H1 (cell line): Measurements from ENCODE around the gene WAC. TPM values are rescaled to one million over a fixed set of nuclear protein-coding genes. Genes with fewer than 3 reads are reported as not detected.

Experiments used
- CTCF ChIA-PET: fragments of 300-600 bp; sonication (Branson Sonifier 250); formaldehyde crosslinking; loops from one replicate; lab custom pipeline; 2021; ENCODE audit not compliant: partially characterized antibody; lab: Charles Lee
- POLR2A ChIA-PET: fragments of 300-600 bp; sonication (Branson Sonifier 250); formaldehyde crosslinking; loops from one replicate; lab custom pipeline; 2021; ENCODE audit warnings: inconsistent platforms; ENCODE audit not compliant: partially characterized antibody; lab: Charles Lee
- DNase-seq, 2 experiments: peaks; one replicate each; pipeline versions ENCODE4 v3.0.0 to v3.0.0-alpha.2; 2010 to 2022; ENCODE audit warnings: low spot score in 2 of 2, low read depth in 1 of 2, mixed read lengths in 1 of 2
- FAIRE-seq: peaks from 2 replicates; lab custom pipeline; 2011; peaks lifted over from hg19 to GRCh38; lab: Jason Lieb, UNC
- H2AFZ ChIP-seq: 2 replicates; pipeline ENCODE4 v1.8.1; 2012; ENCODE audit warnings: low read length, inconsistent platforms
- H2AK5ac ChIP-seq: 2 replicates; pipeline ENCODE4 v1.6.1; 2013; ENCODE audit warnings: low read depth, low read length
- H2BK120ac ChIP-seq: replicated peaks from 2 replicates; pipeline ENCODE3; 2013; ENCODE audit warnings: low read depth, low read length, inconsistent platforms
- H2BK12ac ChIP-seq: 2 replicates; pipeline ENCODE4 v1.6.1; 2013; ENCODE audit warnings: low read depth, low read length
- H2BK15ac ChIP-seq: 2 replicates; pipeline ENCODE4 v1.6.1; 2013; ENCODE audit warnings: low read length
- H2BK20ac ChIP-seq: 2 replicates; pipeline ENCODE4 v1.6.1; 2013; ENCODE audit warnings: low read length
- H2BK5ac ChIP-seq: 2 replicates; pipeline ENCODE4 v1.6.1; 2013; ENCODE audit warnings: low read depth, low read length
- H3K14ac ChIP-seq: 2 replicates; pipeline ENCODE4 v1.6.1; 2013; ENCODE audit warnings: inconsistent platforms; ENCODE audit not compliant: insufficient read length
- H3K18ac ChIP-seq: 2 replicates; pipeline ENCODE4 v1.6.1; 2013; ENCODE audit warnings: low read length; ENCODE audit errors: extremely low read depth
- H3K23ac ChIP-seq: 2 replicates; pipeline ENCODE4 v1.6.1; 2013; ENCODE audit warnings: inconsistent platforms; ENCODE audit not compliant: insufficient read length
- H3K23me2 ChIP-seq: 2 replicates; pipeline ENCODE4 v1.6.1; 2013; ENCODE audit warnings: low read depth, low read length
- H3K27ac ChIP-seq: 2 replicates; pipeline ENCODE4 v1.6.1; 2011; ENCODE audit warnings: low read depth, low read length, inconsistent platforms
- H3K27me3 ChIP-seq, 4 experiments: replicated peaks in 1 of 4; 1 replicate in 1 of 4; 2 replicates in 3 of 4; pipeline versions ENCODE4 v1.6.1 to v1.8.1; 2011 to 2013; ENCODE audit warnings: low read length in 3 of 4, mild to moderate bottlenecking in 3 of 4, inconsistent platforms in 2 of 4, mixed read lengths in 2 of 4, moderate library complexity in 1 of 4; ENCODE audit not compliant: control insufficient read depth in 3 of 4, insufficient read depth in 3 of 4; ENCODE audit errors: extremely low read depth in 1 of 4
- H3K36me3 ChIP-seq, 4 experiments: 2 replicates each; pipeline versions ENCODE4 v1.6.1 to v1.8.1; 2011 to 2013; ENCODE audit warnings: mild to moderate bottlenecking in 4 of 4, low read length in 3 of 4, moderate library complexity in 2 of 4, control low read depth in 1 of 4, inconsistent platforms in 1 of 4; ENCODE audit not compliant: insufficient read depth in 4 of 4, control insufficient read depth in 2 of 4
- H3K4ac ChIP-seq: replicated peaks from 2 replicates; pipeline ENCODE3; 2013; ENCODE audit warnings: low read length, low read depth, mixed read lengths, inconsistent platforms; ENCODE audit not compliant: insufficient read length
- H3K4me1 ChIP-seq, 4 experiments: replicated peaks in 1 of 4; 1 replicate in 1 of 4; 2 replicates in 3 of 4; pipeline versions ENCODE4 v1.6.1 to v1.8.1; 2011 to 2013; ENCODE audit warnings: low read length in 3 of 4, inconsistent platforms in 2 of 4, mixed read lengths in 1 of 4; ENCODE audit not compliant: insufficient read depth in 4 of 4, control insufficient read depth in 3 of 4
- H3K4me2 ChIP-seq, 2 experiments: 2 replicates each; pipeline versions ENCODE4 v1.6.1 to v1.8.1; 2011 to 2013; ENCODE audit warnings: low read depth in 2 of 2, low read length in 2 of 2, control low read depth in 1 of 2, inconsistent platforms in 1 of 2, mild to moderate bottlenecking in 1 of 2; ENCODE audit not compliant: insufficient read depth in 1 of 2
- H3K4me3 ChIP-seq, 4 experiments: fragments of 200-600, 300-600 bp in 1 of 4; sonication (generic), shearing (Covaris generic), sonication (Bioruptor Twin) in 1 of 4; 2 replicates each; pipeline versions ENCODE4 v1.5.1 to v1.8.1; 2011 to 2016; ENCODE audit warnings: low read length in 4 of 4, low read depth in 3 of 4, control low read depth in 2 of 4, inconsistent platforms in 2 of 4, mild to moderate bottlenecking in 2 of 4, mixed read lengths in 1 of 4, moderate library complexity in 1 of 4; ENCODE audit not compliant: insufficient read depth in 2 of 4; ENCODE audit errors: extremely low read depth in 1 of 4
- H3K56ac ChIP-seq: replicated peaks from 2 replicates; pipeline ENCODE3; 2013; ENCODE audit warnings: low read depth, mild to moderate bottlenecking, mixed read lengths, low read length, inconsistent platforms; ENCODE audit not compliant: insufficient read length
- H3K79me1 ChIP-seq: 2 replicates; pipeline ENCODE4 v1.6.1; 2013; ENCODE audit warnings: low read depth, low read length, control low read depth
- H3K79me2 ChIP-seq, 2 experiments: 2 replicates each; pipeline versions ENCODE4 v1.6.1 to v1.8.1; 2012 to 2013; ENCODE audit warnings: low read length in 2 of 2, mild to moderate bottlenecking in 2 of 2, inconsistent platforms in 1 of 2; ENCODE audit not compliant: insufficient read depth in 2 of 2, control insufficient read depth in 1 of 2
- H3K9ac ChIP-seq, 4 experiments: replicated peaks in 1 of 4; 1 replicate in 1 of 4; 2 replicates in 3 of 4; pipeline versions ENCODE4 v1.6.1 to v1.8.1; 2011 to 2013; ENCODE audit warnings: low read depth in 3 of 4, low read length in 3 of 4, control low read depth in 2 of 4, mild to moderate bottlenecking in 2 of 4, moderate library complexity in 2 of 4, inconsistent platforms in 1 of 4; ENCODE audit errors: extremely low read depth in 1 of 4
- H3K9me3 ChIP-seq, 2 experiments: 2 replicates each; pipeline versions ENCODE4 v1.6.1 to v1.8.1; 2012 to 2013; ENCODE audit warnings: mild to moderate bottlenecking in 2 of 2, moderate library complexity in 2 of 2, control low read depth in 1 of 2, inconsistent platforms in 1 of 2, low read depth in 1 of 2, low read length in 1 of 2, mixed read lengths in 1 of 2; ENCODE audit not compliant: insufficient read depth in 2 of 2
- H4K20me1 ChIP-seq, 2 experiments: replicated peaks in 1 of 2; 2 replicates each; pipeline versions ENCODE3 to v1.8.1; 2011 to 2013; ENCODE audit warnings: inconsistent platforms in 2 of 2, low read length in 2 of 2, mild to moderate bottlenecking in 1 of 2; ENCODE audit not compliant: insufficient read depth in 2 of 2, control insufficient read depth in 1 of 2
- H4K5ac ChIP-seq: 2 replicates; pipeline ENCODE4 v1.6.1; 2013; ENCODE audit warnings: low read length, low read depth, mixed read lengths, inconsistent platforms; ENCODE audit not compliant: insufficient read length
- H4K8ac ChIP-seq: 2 replicates; pipeline ENCODE4 v1.8.0; 2013; ENCODE audit warnings: mild to moderate bottlenecking, moderate library complexity, low read length, inconsistent platforms; ENCODE audit not compliant: insufficient read depth; ENCODE audit errors: extremely low read depth
- H4K91ac ChIP-seq: replicated peaks from 2 replicates; pipeline ENCODE3; 2013; ENCODE audit warnings: low read length, mixed read lengths, inconsistent platforms; ENCODE audit not compliant: insufficient read length
- CBX5 ChIP-seq: fragments of 300-800, 300-1000 bp; sonication (generic); IDR thresholded peaks from 2 replicates; pipeline ENCODE4 v1.7.1; 2016; ENCODE audit warnings: antibody characterized with exemption, low read length, low read depth
- MAX ChIP-seq: IDR thresholded peaks from 2 replicates; pipeline ENCODE4 v1.6.1; 2012; ENCODE audit warnings: inconsistent platforms
- RBBP5 ChIP-seq: IDR thresholded peaks from 2 replicates; pipeline ENCODE4 v1.7.1; 2012; ENCODE audit warnings: low read depth, mild to moderate bottlenecking, inconsistent platforms, low read length, moderate library complexity, borderline replicate concordance
- RNF2 ChIP-seq: fragments of 200-900, 300-1000 bp; sonication (generic); IDR thresholded peaks from 2 replicates; pipeline ENCODE4 v1.7.1; 2016; ENCODE audit warnings: borderline replicate concordance, low read depth, mild to moderate bottlenecking, antibody characterized with exemption, low read length; ENCODE audit not compliant: poor library complexity, severe bottlenecking; ENCODE audit errors: missing control alignments
- SIN3A ChIP-seq, 2 experiments: IDR thresholded peaks in 1 of 2; conservative IDR thresholded peaks in 1 of 2; 2 replicates each; pipeline ENCODE4 v1.6.1; 2011 to 2012; ENCODE audit warnings: low read length in 2 of 2, improper control_type of control experiment in 1 of 2, low read depth in 1 of 2, mild to moderate bottlenecking in 1 of 2
- SIX5 ChIP-seq: IDR thresholded peaks from 2 replicates; pipeline ENCODE4 v1.6.1; 2011; ENCODE audit warnings: mild to moderate bottlenecking, low read depth, low read length
- SRF ChIP-seq: IDR thresholded peaks from 2 replicates; pipeline ENCODE4 v1.6.1; 2011; ENCODE audit warnings: mild to moderate bottlenecking, low read depth, low read length, moderate library complexity
- WGBS, 2 experiments: shearing (Covaris generic) in 1 of 2; methylation state at CpG; one replicate each; pipeline versions ENCODE4 v1.1.6 to v1.1.7; 2013 to 2015; ENCODE audit warnings: low lambda C conversion rate in 2 of 2, mixed read lengths in 2 of 2, inconsistent platforms in 1 of 2, low coverage in 1 of 2, missing lambda C conversion rate in 1 of 2; ENCODE audit not compliant: insufficient replicate concordance in 2 of 2, insufficient coverage in 1 of 2, insufficient read length in 1 of 2; ENCODE audit errors: extremely low coverage in 1 of 2, missing lambda C conversion rate in 1 of 2; 5-methylcytosine and 5-hydroxymethylcytosine counted together
- polyA plus RNA-seq, 7 experiments: library from polyadenylated mRNA; depleted of rRNA in 3 of 7; stranded (reverse) in 5 of 7; unstranded in 2 of 7; fragments of >200 nt in 5 of 7; fragments of 200-250 nt in 2 of 7; gene quantifications; 1 replicate in 5 of 7; 2 replicates in 1 of 7; 4 replicates in 1 of 7; pipeline versions ENCODE4 v1.2.1 to v1.2.3, GENCODE V29; 2011 to 2013; ENCODE audit warnings: missing spikeins in 2 of 7, mixed read lengths in 2 of 7
- total RNA-seq: library from RNA; stranded (reverse); fragmentation: NEBNext Ultra II Directional; extraction: Animal tissue kit (Norgen Biotek cat#: 25700); gene quantifications from 2 replicates; pipeline ENCODE4 v1.2.1, GENCODE V29; 2021

WAC gene
- total and polyA plus RNA-seq, 2 of the 8 experiments (the other 6 are each of a cell fraction or from before 2014, with no cell fraction given): 72.9 to 128 TPM

GRCh38 chr10:28631896-28632583 is 99.1 kb downstream of the WAC start:
- CTCF ChIA-PET: interaction anchor here (0.7 to 2.5 kb wide), 5 partner anchors 32 to 814 kb away, joined by 3 to 10 read pairs (median 3); no protein-coding TSS in a partner anchor
- no peak overlapping the region for H2BK12ac ChIP-seq
- H3K23me2 ChIP-seq: no peaks in the 10 kb centered on the region
- H3K27me3 ChIP-seq: no peaks in the 10 kb centered on the region
- WGBS, 2 experiments: 82% methylated on average over 5 of the region's 5 CpGs; no CpG with 5 or more reads in 1 of the 2 experiments
- H3K9ac ChIP-seq: no peak overlapping the region
- H3K4me1 ChIP-seq: peaks cover 0 to 3% (median under 1%) of the 10 kb centered on the region in 4 experiments; a peak in 1 of 7 replicates
- H3K18ac ChIP-seq: no peak overlapping the region
- no peak overlapping the region for H2BK120ac ChIP-seq
- H4K8ac ChIP-seq: no peak overlapping the region
- no peak overlapping the region for H3K4ac ChIP-seq
- no peak overlapping the region for H2AFZ ChIP-seq
- H2BK5ac ChIP-seq: no peak overlapping the region
- H3K36me3 ChIP-seq: no peaks in the 10 kb centered on the region
- H3K9me3 ChIP-seq: no peaks in the 10 kb centered on the region
- H3K23ac ChIP-seq: no peak overlapping the region
- no peaks in the 10 kb centered on the region for H3K79me1 ChIP-seq
- no peaks in the 10 kb centered on the region for H4K20me1 ChIP-seq
- H2AK5ac ChIP-seq: no peak overlapping the region
- no peak overlapping the region for H3K4me3 ChIP-seq
- no peak for FAIRE-seq
- no peak overlapping the region for H2BK15ac ChIP-seq
- DNase-seq: no peak
- no peak overlapping the region for H3K56ac ChIP-seq
- no peaks in the 10 kb centered on the region for H3K79me2 ChIP-seq
- TF ChIP-seq SRF (no peak), CBX5 (no peak), SIX5 (no peak), MAX (no peak), RNF2 (no peak), RBBP5 (no peak), SIN3A (conservative IDR thresholded peaks at IDR 0.05 in 1 of 2, IDR thresholded peaks at IDR 0.05 in 1 of 2; ENCODE audit: low read depth in 1 of 2, low read length in 2 of 2) (no peak)
- TF ChIP-seq, all 59 proteins: peak for 0
- no peak overlapping the region for H3K27ac ChIP-seq
- POLR2A ChIA-PET: interaction anchor here (0.6 kb wide), 1 partner anchor 357 kb away, joined by 3 read pairs; no protein-coding TSS in a partner anchor
- H3K14ac ChIP-seq: no peak overlapping the region
- H3K4me2 ChIP-seq: no peak overlapping the region
- H4K91ac ChIP-seq: no peak overlapping the region
- H4K5ac ChIP-seq: no peak overlapping the region
- H2BK20ac ChIP-seq: no peak overlapping the region
